Naive B cell (primary cell): ENCODE measurements around the gene TMIGD2. TPM values are rescaled to one million over a fixed set of nuclear protein-coding genes. Genes with fewer than 3 reads are reported as not detected.
A peak's percentile ranks its signal among the peaks of the same experiment; 100 is the strongest.
"Not testable (repeated sequence)": the region's sequence is repeated elsewhere in the genome, so short reads cannot be mapped to it uniquely, and the experiment has no call there.

Source experiments
- ATAC-seq, 2 donors: fragments of 150-1000 bp; cut with Tn5 transposase; 2 replicates each; pipeline ENCODE4 v1.10.0; 2021; ENCODE audit warnings: low read depth in 2 of 2, mild to moderate bottlenecking in 2 of 2, moderate library complexity in 2 of 2
- DNase-seq: peaks from one replicate; pipeline ENCODE4 v3.0.0; 2022
- H3K27ac Mint-ChIP-seq, 6 donors: one replicate each; pipeline ENCODE4 v1.8.0; 2020 to 2022; ENCODE audit warnings: mild to moderate bottlenecking in 6 of 6, mixed read lengths in 6 of 6, moderate library complexity in 5 of 6, inconsistent platforms in 2 of 6
- H3K27me3 Mint-ChIP-seq, 3 donors: one replicate each; pipeline ENCODE4 v1.8.0; 2021 to 2022; ENCODE audit warnings: mixed read lengths in 3 of 3, mild to moderate bottlenecking in 1 of 3
- H3K36me3 Mint-ChIP-seq, 2 donors: one replicate each; pipeline ENCODE4 v1.8.0; 2020 to 2022; ENCODE audit warnings: mixed read lengths in 2 of 2, inconsistent platforms in 1 of 2, mild to moderate bottlenecking in 1 of 2
- H3K4me1 Mint-ChIP-seq, 3 donors: one replicate each; pipeline ENCODE4 v1.8.0; 2020 to 2022; ENCODE audit warnings: mixed read lengths in 3 of 3, inconsistent platforms in 1 of 3, mild to moderate bottlenecking in 1 of 3, moderate library complexity in 1 of 3
- H3K4me3 Mint-ChIP-seq, 8 donors: one replicate each; pipeline ENCODE4 v1.8.0; 2020 to 2022; ENCODE audit warnings: mild to moderate bottlenecking in 8 of 8, mixed read lengths in 8 of 8, moderate library complexity in 8 of 8, inconsistent platforms in 2 of 8
- H3K9me3 Mint-ChIP-seq, 7 donors: one replicate each; pipeline ENCODE4 v1.8.0; 2020 to 2022; ENCODE audit warnings: mixed read lengths in 7 of 7, mild to moderate bottlenecking in 5 of 7, inconsistent platforms in 2 of 7, moderate library complexity in 1 of 7
- polyA plus RNA-seq, 6 donors: library from polyadenylated mRNA; unstranded; fragments of 300-500 nt; fragmentation: Illumina TruSeq; gene quantifications; one replicate each; pipeline ENCODE4 v1.2.3, GENCODE V29; 2021; ENCODE audit warnings: low read depth in 6 of 6

The TMIGD2 gene, protein sequence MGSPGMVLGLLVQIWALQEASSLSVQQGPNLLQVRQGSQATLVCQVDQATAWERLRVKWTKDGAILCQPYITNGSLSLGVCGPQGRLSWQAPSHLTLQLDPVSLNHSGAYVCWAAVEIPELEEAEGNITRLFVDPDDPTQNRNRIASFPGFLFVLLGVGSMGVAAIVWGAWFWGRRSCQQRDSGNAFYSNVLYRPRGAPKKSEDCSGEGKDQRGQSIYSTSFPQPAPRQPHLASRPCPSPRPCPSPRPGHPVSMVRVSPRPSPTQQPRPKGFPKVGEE
- not detected for polyA plus RNA-seq

DNA sequence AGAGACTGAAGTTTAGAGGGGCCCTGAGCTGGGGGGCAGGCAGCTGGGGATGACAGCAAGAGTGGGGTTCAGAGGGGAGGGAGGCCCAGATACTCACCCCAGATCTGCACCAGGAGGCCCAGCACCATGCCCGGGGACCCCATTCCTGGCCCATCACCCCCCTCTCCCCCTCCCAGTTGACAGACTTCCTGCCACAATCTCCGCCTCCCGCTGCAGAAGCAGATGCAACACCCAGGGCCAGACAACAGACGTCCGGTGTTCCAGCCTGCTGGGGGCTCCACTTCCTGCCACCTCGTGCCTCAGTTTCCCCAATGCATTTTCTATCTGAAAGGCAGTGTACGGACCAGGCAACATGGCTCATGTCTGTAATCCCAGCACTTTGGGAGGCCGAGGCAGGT lies at the start of gene TMIGD2:
TMIGD2 (minus strand) TSS at position 147 of the 398 bp plus-strand sequence; CDS start at position 143, 4 bp downstream.
- Mint-ChIP-seq H3K36me3 (no peaks in the 10 kb centered on the region), H3K4me3 (peak within 1 kb of the TSS in 2 of 8 donors; percentile 29 to 47), H3K9me3 (no peaks in the 10 kb centered on the region), H3K27ac (peak within 1 kb of the TSS in 2 of 6 donors; percentile 23 to 86), H3K4me1 (peaks cover 0 to 15% (median 12%) of the 10 kb centered on the region in 3 donors), H3K27me3 (peaks cover 0 to 17% (median 13%) of the 10 kb centered on the region in 3 donors)
- DNase-seq: no peak
- ATAC-seq: no peak

DNA sequence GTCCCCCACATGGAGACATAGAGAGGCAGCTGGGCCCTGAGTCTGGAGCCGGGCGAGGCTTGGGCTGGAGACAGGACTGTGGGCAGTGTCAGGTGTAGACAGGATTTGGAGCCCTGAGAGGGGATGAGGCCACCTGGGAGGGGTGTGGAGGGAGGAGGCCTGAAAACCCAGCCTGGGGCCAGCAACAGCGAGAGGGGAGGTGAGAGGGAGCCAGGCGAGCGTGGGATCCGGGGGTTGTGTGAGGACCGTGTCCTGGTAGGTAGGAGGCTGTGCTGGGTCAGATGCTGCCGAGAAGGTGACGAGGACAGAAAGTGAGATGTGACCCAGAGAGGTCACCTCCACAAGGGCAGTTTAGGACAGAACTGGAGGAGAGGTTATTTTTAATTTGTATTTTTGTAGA lies 48.5 kb upstream of the TMIGD2 start:
- Mint-ChIP-seq H3K4me3 (peak overlapping the region in 1 of 8 donors; percentile 22), H3K36me3 (peaks cover 0 to 6% of the 10 kb centered on the region in 2 donors), H3K27ac (peak overlapping the region in 4 of 6 donors; percentile 30 to 89 (median 66)), H3K4me1 (peaks cover 5 to 21% (median 7%) of the 10 kb centered on the region in 3 donors), H3K27me3 (no peaks in the 10 kb centered on the region), H3K9me3 (no peaks in the 10 kb centered on the region)
- DNase-seq (no peak), ATAC-seq (no peak)

DNA sequence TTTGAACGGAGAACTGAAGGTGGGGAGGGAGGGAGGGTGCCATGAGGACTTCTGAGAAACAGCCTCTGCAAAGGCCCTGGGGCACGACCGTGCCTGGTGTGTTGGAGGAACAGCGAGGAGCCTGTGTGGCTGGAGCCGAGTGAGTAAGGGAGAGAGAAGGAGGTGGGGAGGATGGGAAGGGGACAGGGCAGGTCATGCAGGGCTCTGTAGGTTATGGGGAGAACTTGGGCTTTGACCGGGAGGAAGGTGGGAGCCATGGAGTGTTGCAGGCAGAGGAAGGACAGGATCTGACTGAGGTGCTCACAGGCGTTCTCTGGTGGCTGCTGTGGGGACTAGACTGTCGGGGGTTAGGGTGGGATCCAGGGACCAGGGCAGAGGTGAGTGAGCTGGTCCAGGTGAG lies 47.9 kb upstream of the TMIGD2 start:
- no peak for ATAC-seq
- peaks cover 0 to 10% of the 10 kb centered on the region in 2 donors for H3K36me3 Mint-ChIP-seq
- peak overlapping the region in 3 of 6 donors; percentile 27 to 89 (median 30) for H3K27ac Mint-ChIP-seq
- H3K27me3 Mint-ChIP-seq: no peaks in the 10 kb centered on the region
- H3K4me3 Mint-ChIP-seq: no peak overlapping the region
- no peaks in the 10 kb centered on the region for H3K9me3 Mint-ChIP-seq
- DNase-seq: no peak
- peaks cover 5 to 27% (median 10%) of the 10 kb centered on the region in 3 donors for H3K4me1 Mint-ChIP-seq

DNA sequence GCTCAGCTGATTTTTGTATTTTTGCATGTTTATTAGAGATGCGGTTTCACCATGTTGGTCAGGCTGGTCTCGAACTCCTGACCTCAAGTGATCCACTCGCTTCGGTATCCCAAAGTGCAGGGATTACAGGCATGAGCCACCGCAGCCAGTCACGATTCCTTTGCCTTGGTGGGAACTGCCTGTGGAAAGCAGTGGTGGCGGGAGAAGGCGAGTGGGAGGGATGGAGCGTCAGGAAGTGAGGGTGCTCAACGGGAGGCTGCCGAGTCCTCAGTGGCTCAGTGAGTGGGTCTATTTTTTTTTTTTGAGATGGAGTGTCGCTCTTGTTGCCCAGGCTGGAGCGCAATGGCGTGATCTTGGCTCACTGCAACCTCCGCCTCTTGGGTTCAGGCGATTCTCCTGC lies 47.0 kb upstream of the TMIGD2 start:
- Mint-ChIP-seq H3K36me3 (peaks cover 0 to 10% of the 10 kb centered on the region in 2 donors), H3K4me1 (peaks cover 8 to 28% (median 10%) of the 10 kb centered on the region in 3 donors)
- not testable (repeated sequence) for ATAC-seq, DNase-seq, H3K4me3 Mint-ChIP-seq, H3K9me3 Mint-ChIP-seq, H3K27me3 Mint-ChIP-seq, H3K27ac Mint-ChIP-seq

DNA sequence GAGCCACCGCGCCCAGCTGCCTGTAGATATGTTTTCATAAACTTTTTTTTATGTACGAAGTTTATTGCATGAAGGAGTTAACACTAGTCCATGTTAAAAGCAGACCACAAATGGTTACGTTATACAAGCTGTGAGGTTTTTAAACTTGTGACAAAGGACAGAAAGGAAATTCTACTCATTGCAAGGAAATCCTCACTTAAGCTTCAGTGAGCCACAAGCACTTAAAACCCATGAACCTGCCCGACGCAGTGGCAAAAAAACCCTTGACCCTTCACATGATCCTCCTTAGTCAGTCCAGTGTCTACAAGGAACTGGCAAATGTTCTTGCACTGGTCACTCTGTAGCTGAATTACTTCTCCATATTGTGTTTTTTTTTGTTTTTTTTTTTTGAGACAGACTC lies 45.3 kb upstream of the TMIGD2 start:
- Mint-ChIP-seq H3K9me3 (no peaks in the 10 kb centered on the region), H3K36me3 (peaks cover 0 to 10% of the 10 kb centered on the region in 2 donors), H3K4me3 (peak overlapping the region in 2 of 8 donors; percentile 61), H3K4me1 (peaks cover 16 to 38% (median 18%) of the 10 kb centered on the region in 3 donors), H3K27me3 (no peaks in the 10 kb centered on the region), H3K27ac (no peak overlapping the region)
- ATAC-seq (no peak), DNase-seq (no peak)

DNA sequence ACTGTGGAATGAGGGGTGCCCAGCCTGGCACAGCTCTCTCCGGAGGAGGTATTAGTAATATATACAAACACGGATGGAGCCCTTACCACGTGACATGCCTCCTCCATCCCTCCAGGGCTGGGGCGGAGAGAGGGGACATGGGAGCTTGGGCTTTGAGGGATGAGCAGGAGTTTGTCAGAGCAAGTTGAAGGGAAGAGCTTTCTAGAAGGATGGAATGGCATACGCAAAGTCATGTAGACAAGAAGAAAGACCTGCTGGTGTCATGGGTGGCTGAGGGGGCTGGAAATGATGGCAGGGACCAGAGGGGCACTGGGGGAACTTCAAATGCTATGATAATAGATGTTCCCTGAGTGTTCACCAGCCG lies 43.8 kb upstream of the TMIGD2 start:
- Mint-ChIP-seq H3K4me1 (peaks cover 22 to 45% (median 22%) of the 10 kb centered on the region in 3 donors), H3K27ac (peak overlapping the region in 2 of 6 donors; percentile 53 to 78), H3K27me3 (no peaks in the 10 kb centered on the region), H3K36me3 (peaks cover 0 to 10% of the 10 kb centered on the region in 2 donors), H3K9me3 (no peaks in the 10 kb centered on the region), H3K4me3 (peak overlapping the region in 3 of 8 donors; percentile 48 to 81 (median 59))
- ATAC-seq (no peak), DNase-seq (no peak)

DNA sequence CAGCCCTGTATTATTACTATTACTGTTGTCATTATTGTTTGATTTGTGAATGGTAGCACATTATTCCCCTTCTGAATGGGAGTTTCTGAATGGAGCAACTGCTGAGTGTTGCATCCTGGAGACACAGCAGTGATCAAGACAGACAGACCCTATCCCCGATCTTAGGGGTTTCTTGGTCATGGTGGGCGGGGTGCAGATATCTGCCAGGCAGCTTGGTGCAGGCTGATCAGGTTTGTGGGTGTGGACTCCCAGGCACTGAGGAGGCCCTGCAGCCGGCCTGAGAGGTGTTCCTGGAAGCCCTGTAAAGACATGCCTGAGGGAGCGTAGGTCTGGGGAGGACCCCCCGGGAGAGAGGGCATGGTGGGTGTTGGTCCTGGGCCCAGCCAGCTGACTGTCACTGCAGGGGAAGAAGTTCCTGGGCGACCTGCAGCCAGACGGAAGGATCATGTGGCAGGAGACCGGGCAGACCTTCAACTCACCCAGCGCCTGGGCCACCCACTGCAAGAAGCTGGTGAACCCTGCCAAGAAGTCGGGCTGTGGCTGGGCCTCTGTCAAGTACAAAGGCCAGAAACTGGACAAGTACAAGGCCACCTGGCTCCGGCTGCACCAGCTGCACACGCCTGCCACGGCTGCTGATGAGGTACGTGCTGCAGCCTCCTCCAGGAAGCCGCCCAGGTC lies 43.3 kb upstream of the TMIGD2 start:
- Mint-ChIP-seq H3K27me3 (no peaks in the 10 kb centered on the region), H3K4me3 (peak overlapping the region in 7 of 8 donors; percentile 48 to 87 (median 62))

DNA sequence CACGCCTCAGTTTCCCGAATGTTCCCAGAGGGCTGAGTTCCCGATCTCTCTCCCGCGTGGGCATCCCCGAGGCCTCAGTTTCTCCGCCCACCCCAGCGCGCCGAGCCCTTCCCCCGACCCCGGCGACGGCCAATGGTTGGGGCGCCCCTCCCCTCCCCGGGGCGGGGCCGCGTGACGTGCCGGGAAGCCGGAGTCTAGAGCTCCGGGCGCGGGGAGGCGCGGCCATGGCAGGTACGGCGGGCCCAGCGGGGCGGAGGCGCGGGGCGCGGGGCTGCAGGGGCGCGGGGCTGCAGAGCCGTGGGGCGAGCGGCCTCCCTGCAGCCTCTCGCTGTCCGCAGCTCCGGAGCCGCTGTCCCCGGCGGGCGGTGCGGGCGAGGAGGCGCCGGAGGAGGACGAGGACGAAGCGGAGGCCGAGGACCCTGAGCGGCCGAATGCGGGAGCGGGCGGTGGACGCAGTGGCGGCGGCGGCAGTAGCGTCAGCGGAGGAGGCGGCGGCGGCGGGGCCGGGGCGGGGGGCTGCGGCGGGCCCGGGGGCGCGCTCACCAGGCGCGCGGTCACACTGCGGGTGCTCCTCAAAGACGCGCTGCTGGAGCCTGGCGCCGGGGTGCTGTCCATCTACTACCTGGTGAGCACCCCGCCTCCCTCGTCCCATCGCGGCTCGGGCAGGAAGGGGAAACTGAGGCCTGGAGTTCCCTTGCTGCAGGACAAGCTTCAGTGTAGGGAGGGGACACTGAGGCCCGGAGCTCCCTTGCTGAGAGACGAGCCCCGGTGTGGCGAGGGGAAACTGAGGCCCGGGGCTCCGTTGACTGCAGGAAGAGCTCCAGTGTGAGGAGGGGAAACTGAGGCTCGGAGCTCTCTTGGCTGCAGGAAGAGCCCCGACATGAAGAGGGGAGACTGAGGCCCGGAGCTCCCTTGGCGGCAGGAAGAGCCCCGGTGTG lies 41.5 kb upstream of the TMIGD2 start, which contains the start of gene MPND:
MPND (plus strand) TSS at position 193 of the 938 bp plus-strand sequence; CDS start at position 225, 32 bp downstream.
- Mint-ChIP-seq H3K4me1 (peaks cover 27 to 43% (median 28%) of the 10 kb centered on the region in 3 donors), H3K27ac (peak within 1 kb of the TSS; percentile 73 to 97 (median 92)), H3K36me3 (peaks cover 0 to 10% of the 10 kb centered on the region in 2 donors), H3K4me3 (peak within 1 kb of the TSS; percentile 85 to 95 (median 91)), H3K9me3 (no peaks in the 10 kb centered on the region), H3K27me3 (no peaks in the 10 kb centered on the region)
- DNase-seq: peak; percentile 88
- peak; percentile 72 to 73 for ATAC-seq

More for the DNA sequence above, 43.3 kb upstream of the TMIGD2 start:
- ATAC-seq (no peak), DNase-seq (no peak)
- peaks cover 0 to 10% of the 10 kb centered on the region in 2 donors for H3K36me3 Mint-ChIP-seq
- H3K4me1 Mint-ChIP-seq: peaks cover 22 to 43% (median 22%) of the 10 kb centered on the region in 3 donors
- H3K9me3 Mint-ChIP-seq: no peaks in the 10 kb centered on the region
- peak overlapping the region in 1 of 6 donors; percentile 53 for H3K27ac Mint-ChIP-seq

DNA sequence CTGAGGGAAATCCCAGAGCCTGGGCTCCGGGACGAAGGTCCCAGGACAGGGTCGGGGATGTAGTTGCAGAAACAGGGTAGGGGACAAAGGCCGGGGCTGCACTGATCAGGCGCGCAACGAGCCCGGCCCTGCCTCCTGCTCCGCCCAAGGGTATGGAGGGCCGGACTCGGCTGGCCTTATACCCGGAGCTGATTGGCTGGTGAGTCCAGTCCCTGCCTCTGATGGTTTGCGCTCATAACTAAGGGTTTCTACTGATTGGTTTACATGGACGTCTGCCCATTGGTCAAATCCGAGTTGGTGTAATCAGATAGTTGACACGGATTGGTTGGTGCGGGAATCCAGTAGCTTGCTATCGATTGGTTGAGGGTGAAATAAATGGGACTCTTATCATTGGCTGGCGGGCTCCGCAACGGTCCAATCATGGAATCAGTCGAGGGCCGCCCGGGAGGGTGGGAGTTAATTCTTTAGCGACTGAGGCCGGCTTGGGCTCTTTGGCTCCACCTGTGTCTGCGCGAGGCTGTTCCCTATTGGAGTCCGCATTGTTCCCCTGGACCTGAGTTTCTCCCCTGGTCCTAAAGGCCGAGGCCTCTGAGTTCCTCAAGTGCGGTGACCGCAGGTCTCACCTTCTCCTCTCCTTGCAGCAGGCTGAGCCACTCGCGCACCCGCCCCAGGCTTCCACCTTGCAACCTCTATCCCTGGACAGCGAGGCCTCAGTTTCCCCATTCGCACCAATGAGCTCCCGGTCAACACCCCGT lies 40.6 kb upstream of the TMIGD2 start:
- peak; percentile 79 to 81 for ATAC-seq

DNA sequence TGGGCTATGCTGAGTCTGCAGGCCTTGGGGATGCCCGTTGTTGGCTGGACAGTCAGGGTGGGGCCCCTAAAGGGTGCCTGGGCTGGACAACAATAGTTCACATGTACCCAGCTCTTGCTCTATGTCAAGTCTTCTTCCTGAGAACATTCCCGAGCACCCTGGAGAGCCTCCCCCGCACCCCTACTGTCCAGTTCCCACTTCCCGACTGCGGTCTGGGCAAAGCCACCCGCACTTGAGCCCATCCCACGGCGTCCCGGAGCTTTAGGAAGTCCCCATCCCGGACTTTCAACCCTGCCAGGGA lies 40.1 kb upstream of the TMIGD2 start:
- peaks cover 36 to 54% (median 37%) of the 10 kb centered on the region in 3 donors for H3K4me1 Mint-ChIP-seq
- H3K27me3 Mint-ChIP-seq: no peaks in the 10 kb centered on the region
- H3K4me3 Mint-ChIP-seq: peak overlapping the region; percentile 85 to 95 (median 91)
- ATAC-seq (no peak), DNase-seq (no peak)
- H3K27ac Mint-ChIP-seq: peak overlapping the region in 4 of 6 donors; percentile 61 to 93 (median 80)
- no peaks in the 10 kb centered on the region for H3K9me3 Mint-ChIP-seq
- H3K36me3 Mint-ChIP-seq: peaks cover 0 to 10% of the 10 kb centered on the region in 2 donors

More for the DNA sequence above, 40.6 kb upstream of the TMIGD2 start:
- H3K36me3 Mint-ChIP-seq: peaks cover 0 to 10% of the 10 kb centered on the region in 2 donors
- H3K9me3 Mint-ChIP-seq: no peaks in the 10 kb centered on the region
- peaks cover 35 to 51% (median 35%) of the 10 kb centered on the region in 3 donors for H3K4me1 Mint-ChIP-seq
- H3K4me3 Mint-ChIP-seq: peak overlapping the region; percentile 85 to 95 (median 91)
- H3K27ac Mint-ChIP-seq: peak overlapping the region; percentile 73 to 97 (median 92)
- peak; percentile 91 for DNase-seq
- no peaks in the 10 kb centered on the region for H3K27me3 Mint-ChIP-seq

DNA sequence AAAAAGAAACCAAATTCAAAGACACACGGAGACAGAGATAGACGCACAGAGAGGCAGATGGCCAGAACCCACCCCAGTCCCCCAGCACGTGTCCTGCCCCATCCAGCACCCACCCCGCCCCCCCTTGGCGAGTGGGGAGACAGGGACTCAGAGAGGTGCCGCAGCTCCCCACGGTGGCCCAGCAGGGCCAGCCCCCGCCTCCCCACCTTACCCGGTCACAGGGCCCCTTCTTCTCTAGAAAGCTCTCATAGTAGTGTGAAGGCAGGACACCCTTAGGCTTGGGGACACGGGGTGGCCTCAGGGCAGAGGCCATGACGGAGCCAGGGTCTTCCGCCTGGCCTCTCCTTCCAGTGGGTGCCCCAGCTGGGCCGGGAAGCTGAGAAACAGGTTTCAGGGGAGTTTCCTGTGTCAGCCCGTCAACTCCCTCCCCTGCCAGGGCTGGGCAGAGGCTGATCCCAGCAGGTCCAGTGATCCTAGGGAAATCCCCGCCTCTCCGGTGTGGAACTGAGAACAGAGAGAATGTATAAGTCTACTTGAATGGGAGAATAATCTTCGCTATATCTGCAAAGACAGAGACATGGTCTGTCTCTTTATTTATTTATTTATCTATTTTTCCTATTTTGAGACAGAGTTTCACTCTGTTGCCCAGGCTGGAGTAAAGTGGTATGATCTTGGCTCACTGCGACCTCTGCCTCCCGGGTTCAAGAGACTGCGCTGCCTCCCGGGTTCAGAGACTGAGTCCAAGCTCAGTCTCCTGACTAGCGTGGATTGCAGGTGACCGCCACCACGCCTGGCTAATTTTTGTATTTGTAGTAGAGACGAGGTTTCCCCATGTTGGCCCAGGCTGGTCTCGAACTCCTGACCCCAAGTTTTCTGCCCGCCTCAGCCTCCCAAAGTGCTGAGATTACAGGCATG lies 36.5 kb upstream of the TMIGD2 start, which contains the start of gene STAP2:
STAP2 (minus strand) TSS at position 387 of the 915 bp plus-strand sequence; CDS start at position 313, 74 bp downstream.
- no peaks in the 10 kb centered on the region for H3K36me3 Mint-ChIP-seq
- DNase-seq: no peak
- peaks cover 0 to 13% (median 0%) of the 10 kb centered on the region in 7 donors for H3K9me3 Mint-ChIP-seq
- no peak for ATAC-seq
- H3K27me3 Mint-ChIP-seq: no peaks in the 10 kb centered on the region
- H3K27ac Mint-ChIP-seq: peak within 1 kb of the TSS; percentile 70 to 93 (median 83)
- H3K4me1 Mint-ChIP-seq: peaks cover 34 to 42% (median 37%) of the 10 kb centered on the region in 3 donors
- peak within 1 kb of the TSS; percentile 86 to 95 (median 90) for H3K4me3 Mint-ChIP-seq
